Endothelial cell of umbilical vein (primary cell): Measurements from ENCODE around the gene MRTFA. TPM values are rescaled to one million over a fixed set of nuclear protein-coding genes. Genes with fewer than 3 reads are reported as not detected.

Source experiments
- BruUV-seq: library from RNA; stranded (reverse); fragments of 400-500 nt; replicated peaks from 2 replicates; lab custom pipeline; 2021; lab: Mats Ljungman, UMichigan
- CTCF ChIA-PET: fragments of 300-600, 350-600 bp; sonication (Branson Sonifier 250); formaldehyde crosslinking; loops from one replicate; lab custom pipeline; 2021; ENCODE audit warnings: antibody characterized with exemption, inconsistent platforms; lab: Charles Lee
- POLR2A ChIA-PET: fragments of 300-600, 350-600 bp; sonication (Branson Sonifier 250); formaldehyde crosslinking; loops from one replicate; lab custom pipeline; 2021; ENCODE audit warnings: antibody characterized with exemption, inconsistent platforms; lab: Charles Lee
- DNase-seq: peaks from one replicate; pipeline ENCODE4 v3.0.0-alpha.2; 2011; ENCODE audit warnings: low read depth, low spot score
- FAIRE-seq: peaks from 2 replicates; lab custom pipeline; 2011; peaks lifted over from hg19 to GRCh38; lab: Jason Lieb, UNC
- H2AFZ ChIP-seq: 2 replicates; pipeline ENCODE4 v1.6.0; 2012; ENCODE audit warnings: low read depth, low read length, control low read depth, inconsistent platforms
- H3K27ac ChIP-seq: 2 replicates; pipeline ENCODE4 v1.5.1; 2011; ENCODE audit warnings: low read depth, mild to moderate bottlenecking, control low read depth, low read length, moderate library complexity; ENCODE audit not compliant: insufficient read depth
- H3K27me3 ChIP-seq, 2 experiments: 2 replicates each; pipeline versions ENCODE4 v1.6.0 to v1.6.1; 2011; ENCODE audit warnings: low read length in 2 of 2, mixed read lengths in 1 of 2; ENCODE audit not compliant: control insufficient read depth in 2 of 2, insufficient read depth in 2 of 2
- H3K36me3 ChIP-seq, 2 experiments: 2 replicates in 1 of 2; 3 replicates in 1 of 2; pipeline ENCODE4 v1.5.1; 2011; ENCODE audit warnings: low read length in 2 of 2, mild to moderate bottlenecking in 1 of 2, moderate library complexity in 1 of 2; ENCODE audit not compliant: control insufficient read depth in 2 of 2, insufficient read depth in 2 of 2; ENCODE audit errors: extremely low read depth in 1 of 2
- H3K4me1 ChIP-seq: 3 replicates; pipeline ENCODE4 v1.5.1; 2011; ENCODE audit warnings: mild to moderate bottlenecking, low read length; ENCODE audit not compliant: control insufficient read depth, insufficient read depth; ENCODE audit errors: extremely low read depth
- H3K4me2 ChIP-seq: 2 replicates; pipeline ENCODE4 v1.6.1; 2011; ENCODE audit warnings: low read length, control low read depth, mixed read lengths; ENCODE audit not compliant: insufficient read depth
- H3K4me3 ChIP-seq, 3 experiments: fragments of 200-600 bp in 1 of 3; sonication (generic), shearing (Covaris generic) in 1 of 3; replicated peaks in 1 of 3; 2 replicates each; pipeline ENCODE4 v1.5.1; 2011 to 2016; ENCODE audit warnings: control low read depth in 3 of 3, low read length in 3 of 3, mild to moderate bottlenecking in 2 of 3, inconsistent platforms in 1 of 3, low read depth in 1 of 3, moderate library complexity in 1 of 3; ENCODE audit not compliant: insufficient read depth in 1 of 3
- H3K79me2 ChIP-seq: 2 replicates; pipeline ENCODE4 v1.6.0; 2012; ENCODE audit warnings: low read length, inconsistent platforms; ENCODE audit not compliant: control insufficient read depth, insufficient read depth
- H3K9ac ChIP-seq: replicated peaks from 2 replicates; pipeline ENCODE3; 2011; ENCODE audit warnings: low read length, control low read depth; ENCODE audit not compliant: insufficient read depth; ENCODE audit errors: extremely low read depth
- H3K9me1 ChIP-seq: replicated peaks from 3 replicates; pipeline ENCODE4 v1.6.0; 2011; ENCODE audit warnings: mild to moderate bottlenecking, low read length; ENCODE audit not compliant: control insufficient read depth, insufficient read depth; ENCODE audit errors: extremely low read depth
- H3K9me3 ChIP-seq: replicated peaks from 2 replicates; pipeline ENCODE4 v1.5.1; 2012; ENCODE audit warnings: low read length, inconsistent platforms; ENCODE audit not compliant: control insufficient read depth, insufficient read depth
- H4K20me1 ChIP-seq: replicated peaks from 2 replicates; pipeline ENCODE3; 2011; ENCODE audit warnings: mild to moderate bottlenecking, low read length; ENCODE audit not compliant: control insufficient read depth, insufficient read depth; ENCODE audit errors: extremely low read depth
- EZH2 ChIP-seq: IDR thresholded peaks from 2 replicates; pipeline ENCODE4 v1.6.1; 2012; ENCODE audit warnings: borderline replicate concordance, low read depth, mild to moderate bottlenecking, moderate library complexity, low read length, inconsistent platforms; ENCODE audit not compliant: severe bottlenecking
- FOS ChIP-seq: IDR thresholded peaks from 2 replicates; pipeline ENCODE4 v1.6.1; 2011; ENCODE audit warnings: mild to moderate bottlenecking, low read length, moderate library complexity, borderline replicate concordance; ENCODE audit not compliant: insufficient read depth
- GATA2 ChIP-seq: IDR thresholded peaks from 2 replicates; pipeline ENCODE4 v1.7.0; 2011; ENCODE audit warnings: low read depth, mild to moderate bottlenecking, moderate library complexity, mixed read lengths, low read length; ENCODE audit not compliant: insufficient read length, insufficient read depth
- JUN ChIP-seq: IDR thresholded peaks from 2 replicates; pipeline ENCODE4 v1.6.1; 2011; ENCODE audit warnings: borderline replicate concordance, low read depth; ENCODE audit not compliant: insufficient read length, insufficient read depth
- MYC ChIP-seq: IDR thresholded peaks from one replicate; pipeline ENCODE4 v1.6.1; 2011; ENCODE audit warnings: mild to moderate bottlenecking, low read depth, low read length
- POLR2A ChIP-seq: IDR thresholded peaks from 2 replicates; pipeline ENCODE4 v1.6.1; 2012; ENCODE audit warnings: low read depth, mild to moderate bottlenecking, control low read depth, low read length
- POLR2AphosphoS5 ChIP-seq: IDR thresholded peaks from 2 replicates; pipeline ENCODE4 v1.6.1; 2012; ENCODE audit warnings: low read depth, mild to moderate bottlenecking, control low read depth, low read length, moderate library complexity; ENCODE audit not compliant: insufficient read depth
- dilution Hi-C: fragments of 300-500 bp; cut with MboI; formaldehyde crosslinking; loops from one replicate; pipeline ENCODE4 v1.15.0; 2019; ENCODE audit warnings: low sequenced_read_pairs; ENCODE audit not compliant: extremely low pct_ligation_motif_present
- intact Hi-C: fragments of 100-400 bp; cut with micrococcal nuclease; formaldehyde crosslinking; loops from one replicate; pipeline ENCODE4 v1.10.0; 2022
- polyA plus RNA-seq, 4 experiments: library from polyadenylated mRNA; depleted of rRNA in 3 of 4; stranded (reverse) in 3 of 4; unstranded in 1 of 4; fragments of >200 nt; gene quantifications; 2 replicates each; pipeline versions ENCODE4 v1.2.1 to v1.2.3, GENCODE V29; 2011 to 2012; ENCODE audit warnings: missing spikeins in 1 of 4
- total RNA-seq: library from RNA; stranded (reverse); gene quantifications from 2 replicates; pipeline ENCODE4 v1.2.3, GENCODE V29; 2021
- TF ChIP-seq, protein P1 (sequence below), 2 donors: IDR thresholded peaks; 1 replicate in 1 of 2; 2 replicates in 1 of 2; pipeline ENCODE4 v1.5.1; 2011; ENCODE audit warnings: low read length in 2 of 2, mild to moderate bottlenecking in 2 of 2, moderate library complexity in 2 of 2, control low read depth in 1 of 2, inconsistent platforms in 1 of 2, low read depth in 1 of 2; ENCODE audit not compliant: insufficient read depth in 1 of 2; ENCODE audit errors: extremely low read depth in 1 of 2
- TF ChIP-seq, protein P2 (sequence below): IDR thresholded peaks from 2 replicates; pipeline ENCODE4 v1.6.1; 2011; ENCODE audit not compliant: insufficient read depth, insufficient read length

Gene MRTFA
- total and polyA plus RNA-seq, 2 donors (not counting 3 experiments of a cell fraction or from before 2014, with no cell fraction given): 13.6 to 44.1 TPM

DNA sequence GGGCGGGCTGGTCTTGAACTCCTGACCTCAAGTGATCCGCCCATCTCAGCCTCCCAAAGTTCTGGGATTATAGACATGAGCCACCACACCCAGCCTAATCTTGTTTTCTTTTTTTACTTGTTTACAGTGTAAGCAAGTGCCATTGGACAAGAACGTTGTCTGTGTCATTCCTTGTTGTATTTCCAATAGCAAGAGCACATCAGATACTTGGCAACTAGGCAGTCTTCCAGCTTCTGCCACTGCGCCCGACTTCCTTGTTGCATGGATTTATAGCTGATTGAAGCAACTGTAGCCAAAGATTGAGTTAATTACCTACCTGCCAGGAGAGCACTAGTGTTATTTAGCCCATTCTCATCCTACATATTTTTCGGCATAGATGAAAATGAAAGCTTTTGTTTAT, 269.2 kb downstream of the MRTFA start:
- BruUV-seq: no TSS peak

More for the DNA sequence above, 269.2 kb downstream of the MRTFA start:
- no peaks in the 10 kb centered on the region for H4K20me1 ChIP-seq
- peaks cover 17% of the 10 kb centered on the region for H3K4me1 ChIP-seq
- no peaks in the 10 kb centered on the region for H3K27me3 ChIP-seq
- H3K9ac ChIP-seq: no peak overlapping the region
- no peak overlapping the region for H3K4me2 ChIP-seq
- no peak overlapping the region for H3K4me3 ChIP-seq
- FAIRE-seq: no peak
- ChIA-PET POLR2A (no interaction called here), CTCF (interaction anchor here (1.5 kb wide), 1 partner anchor 9 kb away, joined by 4 read pairs; no protein-coding TSS in a partner anchor)
- no peaks in the 10 kb centered on the region for H3K9me1 ChIP-seq
- TF ChIP-seq JUN (no peak), FOS (no peak), EZH2 (no peak), GATA2 (no peak), POLR2AphosphoS5 (no peak), MYC (no peak), POLR2A (no peak)
- TF ChIP-seq, protein P1, sequence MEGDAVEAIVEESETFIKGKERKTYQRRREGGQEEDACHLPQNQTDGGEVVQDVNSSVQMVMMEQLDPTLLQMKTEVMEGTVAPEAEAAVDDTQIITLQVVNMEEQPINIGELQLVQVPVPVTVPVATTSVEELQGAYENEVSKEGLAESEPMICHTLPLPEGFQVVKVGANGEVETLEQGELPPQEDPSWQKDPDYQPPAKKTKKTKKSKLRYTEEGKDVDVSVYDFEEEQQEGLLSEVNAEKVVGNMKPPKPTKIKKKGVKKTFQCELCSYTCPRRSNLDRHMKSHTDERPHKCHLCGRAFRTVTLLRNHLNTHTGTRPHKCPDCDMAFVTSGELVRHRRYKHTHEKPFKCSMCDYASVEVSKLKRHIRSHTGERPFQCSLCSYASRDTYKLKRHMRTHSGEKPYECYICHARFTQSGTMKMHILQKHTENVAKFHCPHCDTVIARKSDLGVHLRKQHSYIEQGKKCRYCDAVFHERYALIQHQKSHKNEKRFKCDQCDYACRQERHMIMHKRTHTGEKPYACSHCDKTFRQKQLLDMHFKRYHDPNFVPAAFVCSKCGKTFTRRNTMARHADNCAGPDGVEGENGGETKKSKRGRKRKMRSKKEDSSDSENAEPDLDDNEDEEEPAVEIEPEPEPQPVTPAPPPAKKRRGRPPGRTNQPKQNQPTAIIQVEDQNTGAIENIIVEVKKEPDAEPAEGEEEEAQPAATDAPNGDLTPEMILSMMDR (IDR thresholded peaks at IDR 0.05; ENCODE audit: extremely low read depth in 1 of 2, insufficient read depth in 1 of 2, low read depth in 1 of 2, low read length in 2 of 2): no peak
- TF ChIP-seq, protein P2, sequence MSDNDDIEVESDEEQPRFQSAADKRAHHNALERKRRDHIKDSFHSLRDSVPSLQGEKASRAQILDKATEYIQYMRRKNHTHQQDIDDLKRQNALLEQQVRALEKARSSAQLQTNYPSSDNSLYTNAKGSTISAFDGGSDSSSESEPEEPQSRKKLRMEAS: no peak
- H3K79me2 ChIP-seq: peaks cover 11% of the 10 kb centered on the region
- peaks cover 15 to 22% of the 10 kb centered on the region in 2 experiments for H3K36me3 ChIP-seq
- H3K9me3 ChIP-seq: no peaks in the 10 kb centered on the region
- no peak overlapping the region for H2AFZ ChIP-seq
- H3K27ac ChIP-seq: no peak overlapping the region
- dilution Hi-C loops: no loop called here
- intact Hi-C loops: no loop called here
- no peak for DNase-seq
